Upper lobe of left lung (tissue), 6 donors: ENCODE data around the gene PVALEF. TPM values are rescaled to one million over a fixed set of nuclear protein-coding genes. Genes with fewer than 3 reads are reported as not detected.

Experiments used
- ATAC-seq, 2 donors: fragments of 200-7000 bp; cut with Tn5 transposase; one replicate each; pipeline ENCODE4 v1.9.1; 2022; ENCODE audit warnings: mild to moderate bottlenecking in 2 of 2, moderate library complexity in 2 of 2; ENCODE audit not compliant: low FRiP score in 2 of 2
- DNase-seq, 2 donors: peaks; one replicate each; pipeline ENCODE4 v3.0.0-alpha.2; 2019 to 2020
- H3K27ac ChIP-seq, 4 donors: fragments of 200-600 bp; sonication (generic); one replicate each; pipeline ENCODE4 v1.5.1; 2016 to 2019
- H3K27me3 ChIP-seq, 4 donors: fragments of 200-600 bp; sonication (generic); one replicate each; pipeline ENCODE4 v1.5.1; 2017 to 2019
- H3K36me3 ChIP-seq, 4 donors: fragments of 200-600 bp; sonication (generic); one replicate each; pipeline ENCODE4 v1.5.1; 2016 to 2019
- H3K4me1 ChIP-seq, 4 donors: fragments of 200-600 bp; sonication (generic); one replicate each; pipeline ENCODE4 v1.5.1; 2018 to 2019
- H3K4me3 ChIP-seq, 4 donors: fragments of 200-600 bp; sonication (generic); one replicate each; pipeline ENCODE4 v1.5.1; 2017 to 2019; ENCODE audit warnings: mild to moderate bottlenecking in 2 of 4, moderate library complexity in 1 of 4
- H3K9me3 ChIP-seq, 4 donors: fragments of 200-600 bp; sonication (generic); one replicate each; pipeline ENCODE4 v1.5.1; 2018 to 2019
- CTCF ChIP-seq, 6 experiments: fragments of 450-650 bp in 4 of 6; fragments of 200-600 bp in 2 of 6; sonication (generic) in 2 of 6; IDR thresholded peaks; one replicate each; pipeline ENCODE4 v1.5.1; 2016 to 2019; ENCODE audit warnings: antibody characterized with exemption in 6 of 6
- EP300 ChIP-seq, 4 donors: sonication (generic); formaldehyde crosslinking; IDR thresholded peaks; one replicate each; pipeline ENCODE4 v1.5.1; 2017; ENCODE audit warnings: antibody characterized with exemption in 4 of 4, control low read depth in 2 of 4
- POLR2A ChIP-seq, 4 donors: fragments of 450-650 bp; IDR thresholded peaks; one replicate each; pipeline ENCODE4 v1.5.1; 2016 to 2017; ENCODE audit warnings: antibody characterized with exemption in 4 of 4, mild to moderate bottlenecking in 2 of 4
- POLR2AphosphoS5 ChIP-seq, 2 donors: sonication (generic); formaldehyde crosslinking; IDR thresholded peaks; one replicate each; pipeline ENCODE4 v1.5.1; 2017; ENCODE audit warnings: antibody characterized with exemption in 2 of 2
- WGBS, 2 donors: methylation state at CpG; one replicate each; pipeline ENCODE4 v1.1.5; 2017 to 2018; 5-methylcytosine and 5-hydroxymethylcytosine counted together
- total RNA-seq, 6 donors: library from RNA; depleted of rRNA in 4 of 6; stranded (reverse); fragments of >200 nt in 4 of 6; gene quantifications; one replicate each; pipeline versions ENCODE4 v1.1.0 to v1.2.1, GENCODE V29; 2016 to 2021
- donor health status: DM: no; HTN: no; CAD: no; lungs with moderate emphysema.
- donor health status: DM: no; HTN: yes; CAD: no; lungs with severe emphysema.

The PVALEF gene
- total RNA-seq, 6 donors from 2014 or later, result not detected

- no peak overlapping the region for H3K4me3 ChIP-seq
- no peaks in the 10 kb centered on the region for H3K36me3 ChIP-seq
- no peak for TF ChIP-seq EP300 (IDR thresholded peaks at IDR 0.05)
- no peak for TF ChIP-seq CTCF (IDR thresholded peaks at IDR 0.05)
- TF ChIP-seq POLR2A (IDR thresholded peaks at IDR 0.05), result no peak
- TF ChIP-seq POLR2AphosphoS5 (IDR thresholded peaks at IDR 0.05), result no peak
- H3K4me1 ChIP-seq, result peaks cover 16 to 30% (median 25%) of the 10 kb centered on the region in 4 donors
- DNase-seq, result no peak
- ATAC-seq, result no peak
- no peaks in the 10 kb centered on the region for H3K9me3 ChIP-seq
- 90 to 92% methylated on average over 5 to 15 of the region's 19 CpGs for WGBS, 2 donors
- H3K27ac ChIP-seq, result no peak overlapping the region
- H3K27me3 ChIP-seq, result peaks cover 1 to 7% (median 5%) of the 10 kb centered on the region in 4 donors
These were observed 2.1 kb upstream of the PVALEF start for GRCh38 chr17:81163051-81163695.

GRCh38 chr17:81163703-81164370 lies 1.5 kb upstream of the PVALEF start:
- ATAC-seq (no peak), DNase-seq (peak in 1 of 2 donors; percentile 75)
- Histone ChIP-seq H3K4me3 (no peak overlapping the region), H3K27me3 (peaks cover 1 to 7% (median 5%) of the 10 kb centered on the region in 4 donors), H3K36me3 (no peaks in the 10 kb centered on the region), H3K27ac (no peak overlapping the region), H3K4me1 (peaks cover 16 to 30% (median 25%) of the 10 kb centered on the region in 4 donors), H3K9me3 (no peaks in the 10 kb centered on the region)
- 88 to 91% methylated on average over 5 to 14 of the region's 15 CpGs for WGBS, 2 donors
- TF ChIP-seq CTCF (IDR thresholded peaks at IDR 0.05) (no peak), EP300 (IDR thresholded peaks at IDR 0.05) (no peak), POLR2A (IDR thresholded peaks at IDR 0.05) (no peak), POLR2AphosphoS5 (IDR thresholded peaks at IDR 0.05) (no peak)

GRCh38 chr17:81164371-81165245 lies 699 bp upstream of the PVALEF start:
- H3K27me3 ChIP-seq, result peaks cover 1 to 7% (median 5%) of the 10 kb centered on the region in 4 donors
- DNase-seq, result peak in 1 of 2 donors; percentile 55
- H3K4me1 ChIP-seq, result peaks cover 11 to 28% (median 19%) of the 10 kb centered on the region in 4 donors

GRCh38 chr17:81166033-81166492 lies 756 bp downstream of the PVALEF start, which contains the start of gene AATK:
TSS of gene AATK (minus strand) at chr17:81166221. CDS start at chr17:81165992, 229 bp downstream.
- WGBS, 2 donors, result no CpG with 5 or more reads among the region's 62 CpGs
- H3K4me1 ChIP-seq, result peaks cover 5 to 14% (median 7%) of the 10 kb centered on the region in 4 donors
- H3K27me3 ChIP-seq, result peaks cover 1 to 7% (median 5%) of the 10 kb centered on the region in 4 donors
- no peak within 1 kb of the TSS for H3K27ac ChIP-seq
- H3K9me3 ChIP-seq, result no peaks in the 10 kb centered on the region
- DNase-seq (peak in 1 of 2 donors; percentile 78), ATAC-seq (no peak)
- TF ChIP-seq EP300 (IDR thresholded peaks at IDR 0.05) (no peak), POLR2A (IDR thresholded peaks at IDR 0.05) (no peak), CTCF (IDR thresholded peaks at IDR 0.05) (no peak), POLR2AphosphoS5 (IDR thresholded peaks at IDR 0.05) (no peak)
- H3K4me3 ChIP-seq, result peak within 1 kb of the TSS in 3 of 4 donors; percentile 27 to 41 (median 36)
- no peaks in the 10 kb centered on the region for H3K36me3 ChIP-seq

More at GRCh38 chr17:81164371-81165245, 699 bp upstream of the PVALEF start:
- WGBS, 2 donors, result 66 to 86% methylated on average over 12 to 14 of the region's 19 CpGs
- H3K9me3 ChIP-seq, result no peaks in the 10 kb centered on the region
- TF ChIP-seq POLR2AphosphoS5 (IDR thresholded peaks at IDR 0.05) (no peak), EP300 (IDR thresholded peaks at IDR 0.05) (no peak), CTCF (IDR thresholded peaks at IDR 0.05) (no peak), POLR2A (IDR thresholded peaks at IDR 0.05) (no peak)
- no peak overlapping the region for H3K27ac ChIP-seq
- no peaks in the 10 kb centered on the region for H3K36me3 ChIP-seq
- no peak for ATAC-seq
- no peak overlapping the region for H3K4me3 ChIP-seq
